PC-9 (cell line): ENCODE measurements around the gene FASTK. TPM values are rescaled to one million over a fixed set of nuclear protein-coding genes. Genes with fewer than 3 reads are reported as not detected.

Experiments
- BruUV-seq: library from RNA; stranded (reverse); fragments of 400-500 nt; replicated peaks from 2 replicates; lab custom pipeline; 2021; lab: Mats Ljungman, UMichigan
- CTCF ChIA-PET: fragments of 300-600 bp; sonication (Branson Sonifier 250); formaldehyde crosslinking; loops from one replicate; lab custom pipeline; 2022; ENCODE audit warnings: antibody characterized with exemption; lab: Charles Lee
- POLR2A ChIA-PET: fragments of 300-600 bp; sonication (Branson Sonifier 250); formaldehyde crosslinking; loops from one replicate; lab custom pipeline; 2022; ENCODE audit warnings: antibody characterized with exemption; ENCODE audit not compliant: unreplicated experiment; lab: Charles Lee
- DNase-seq, 2 experiments: peaks; one replicate each; pipeline versions ENCODE4 v3.0.0 to v3.0.0-alpha.2; 2015 to 2022; ENCODE audit warnings: mixed read lengths in 1 of 2
- H2AFZ ChIP-seq: fragments of 200-600 bp; sonication (generic); 2 replicates; pipeline ENCODE4 v1.8.1; 2017; ENCODE audit warnings: antibody characterized with exemption
- H3F3A ChIP-seq: fragments of 200-600 bp; sonication (generic); 2 replicates; pipeline ENCODE4 v1.8.1; 2017; ENCODE audit warnings: antibody characterized with exemption, mild to moderate bottlenecking, low read depth; ENCODE audit not compliant: insufficient read depth
- H3K27ac ChIP-seq: fragments of 200-600 bp; sonication (generic); 2 replicates; pipeline ENCODE4 v1.6.1; 2016; ENCODE audit warnings: mixed run types
- H3K27me3 ChIP-seq: fragments of 200-600 bp; sonication (generic); 2 replicates; pipeline ENCODE4 v1.6.1; 2016; ENCODE audit warnings: low read depth, mixed run types; ENCODE audit not compliant: insufficient read depth
- H3K36me3 ChIP-seq: fragments of 200-600 bp; sonication (generic); 2 replicates; pipeline ENCODE4 v1.6.1; 2016; ENCODE audit warnings: low read depth, mixed run types
- H3K4me1 ChIP-seq: fragments of 200-600 bp; sonication (generic); replicated peaks from 2 replicates; pipeline ENCODE4 v1.6.1; 2016; ENCODE audit warnings: mixed run types; ENCODE audit not compliant: insufficient read depth
- H3K4me2 ChIP-seq: fragments of 200-600 bp; sonication (generic); 2 replicates; pipeline ENCODE4 v1.6.1; 2017; ENCODE audit warnings: mixed run types
- H3K4me3 ChIP-seq: fragments of 200-600 bp; sonication (generic); 2 replicates; pipeline ENCODE4 v1.6.1; 2016; ENCODE audit warnings: mixed run types
- H3K79me2 ChIP-seq: fragments of 200-600 bp; sonication (generic); 2 replicates; pipeline ENCODE4 v1.6.1; 2017; ENCODE audit warnings: low read depth, mixed run types
- H3K9me2 ChIP-seq: fragments of 200-600 bp; sonication (generic); 2 replicates; pipeline ENCODE4 v1.8.1; 2017; ENCODE audit warnings: mild to moderate bottlenecking; ENCODE audit not compliant: insufficient read depth
- H3K9me3 ChIP-seq: fragments of 200-600 bp; sonication (generic); 2 replicates; pipeline ENCODE4 v1.8.1; 2016; ENCODE audit warnings: low read depth; ENCODE audit not compliant: insufficient read depth
- H4K20me1 ChIP-seq: fragments of 200-600 bp; sonication (generic); 2 replicates; pipeline ENCODE4 v1.8.1; 2017; ENCODE audit not compliant: insufficient read depth
- EZH2 ChIP-seq: fragments of 200-600 bp; sonication (generic); IDR thresholded peaks from 2 replicates; pipeline ENCODE4 v1.8.0; 2017; ENCODE audit warnings: antibody characterized with exemption, low read depth
- intact Hi-C: fragments of 100-400 bp; cut with micrococcal nuclease; formaldehyde crosslinking; loops from one replicate; pipeline ENCODE4 v1.10.0; 2022; ENCODE audit not compliant: unreplicated experiment
- total RNA-seq: library from RNA; stranded (reverse); gene quantifications from 2 replicates; pipeline ENCODE4 v1.2.3, GENCODE V29; 2021
- TF ChIP-seq, protein P1 (sequence below): fragments of 200-600 bp; sonication (generic); conservative IDR thresholded peaks from 2 replicates; pipeline ENCODE4 v1.6.1; 2017; ENCODE audit warnings: mixed run types, antibody characterized with exemption, mild to moderate bottlenecking, moderate library complexity

FASTK gene
- total RNA-seq, 1 experiment from 2014 or later: 104 TPM

DNA sequence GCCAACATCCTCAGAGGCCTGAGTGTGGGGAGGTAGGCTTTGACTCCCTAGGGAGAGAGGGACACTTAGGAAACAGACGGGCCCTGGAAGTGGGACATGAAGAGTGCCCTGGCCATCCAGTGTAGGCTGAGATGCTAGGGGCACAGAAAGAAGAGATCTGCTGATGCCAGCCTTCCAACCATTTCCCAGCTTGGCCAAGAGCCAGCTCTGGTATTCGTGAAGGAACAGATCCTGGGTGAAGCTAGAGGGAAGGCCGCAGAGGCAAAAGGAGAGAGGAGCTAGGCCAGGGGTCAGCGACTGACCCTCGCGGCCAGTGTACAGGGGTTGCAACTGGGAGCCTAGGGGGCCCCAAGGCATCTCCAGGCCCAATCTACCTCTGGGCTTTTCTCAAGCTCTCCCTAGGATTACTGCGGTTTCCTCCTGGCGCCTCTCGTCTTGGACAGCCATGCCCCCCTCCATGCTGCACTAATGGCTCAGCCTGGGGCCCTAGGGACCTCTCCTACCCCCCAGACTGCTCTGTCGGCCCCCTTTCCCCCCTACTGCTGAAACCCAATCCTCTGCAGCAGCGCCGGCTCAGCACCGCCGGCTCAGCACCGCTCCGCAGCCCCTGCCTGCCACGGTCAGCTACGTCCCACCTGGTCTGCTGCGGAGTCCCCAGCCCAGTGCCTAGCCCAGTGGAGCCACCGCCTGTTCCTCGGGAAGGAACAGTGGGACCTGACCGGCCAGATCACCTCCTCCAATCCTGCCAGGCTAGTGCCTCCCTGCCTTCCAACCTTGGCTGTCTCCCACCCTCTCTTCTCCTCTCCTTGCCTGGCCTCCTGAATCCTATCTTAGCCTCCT, 32.4 kb downstream of the FASTK start, which contains the start of gene ASIC3:
Gene ASIC3, plus strand, starts transcription at position 556 of the 840 bp plus-strand sequence. CDS start 355 bp downstream, outside the sequence.
- Histone ChIP-seq H2AFZ (no peak within 1 kb of the TSS), H3K4me3 (no peak within 1 kb of the TSS), H3K9me2 (no peaks in the 10 kb centered on the region), H3K4me1 (peaks cover 18% of the 10 kb centered on the region), H3K36me3 (no peaks in the 10 kb centered on the region), H3K27me3 (no peaks in the 10 kb centered on the region), H3F3A (peaks cover 18% of the 10 kb centered on the region; the same call in 1 of the 2 replicates), H3K4me2 (peak within 1 kb of the TSS; percentile 40), H3K79me2 (no peaks in the 10 kb centered on the region), H3K9me3 (no peaks in the 10 kb centered on the region), H3K27ac (no peak within 1 kb of the TSS), H4K20me1 (no peaks in the 10 kb centered on the region)
- TF ChIP-seq, protein P1, sequence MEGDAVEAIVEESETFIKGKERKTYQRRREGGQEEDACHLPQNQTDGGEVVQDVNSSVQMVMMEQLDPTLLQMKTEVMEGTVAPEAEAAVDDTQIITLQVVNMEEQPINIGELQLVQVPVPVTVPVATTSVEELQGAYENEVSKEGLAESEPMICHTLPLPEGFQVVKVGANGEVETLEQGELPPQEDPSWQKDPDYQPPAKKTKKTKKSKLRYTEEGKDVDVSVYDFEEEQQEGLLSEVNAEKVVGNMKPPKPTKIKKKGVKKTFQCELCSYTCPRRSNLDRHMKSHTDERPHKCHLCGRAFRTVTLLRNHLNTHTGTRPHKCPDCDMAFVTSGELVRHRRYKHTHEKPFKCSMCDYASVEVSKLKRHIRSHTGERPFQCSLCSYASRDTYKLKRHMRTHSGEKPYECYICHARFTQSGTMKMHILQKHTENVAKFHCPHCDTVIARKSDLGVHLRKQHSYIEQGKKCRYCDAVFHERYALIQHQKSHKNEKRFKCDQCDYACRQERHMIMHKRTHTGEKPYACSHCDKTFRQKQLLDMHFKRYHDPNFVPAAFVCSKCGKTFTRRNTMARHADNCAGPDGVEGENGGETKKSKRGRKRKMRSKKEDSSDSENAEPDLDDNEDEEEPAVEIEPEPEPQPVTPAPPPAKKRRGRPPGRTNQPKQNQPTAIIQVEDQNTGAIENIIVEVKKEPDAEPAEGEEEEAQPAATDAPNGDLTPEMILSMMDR: no peak
- TF ChIP-seq EZH2: no peak
- POLR2A ChIA-PET: no interaction called here
- CTCF ChIA-PET: interaction anchor here (0.7 kb wide), 1 partner anchor 308 kb away, joined by 17 read pairs; no protein-coding TSS in a partner anchor
- no peak for DNase-seq
- no TSS peak for BruUV-seq
- intact Hi-C loops: no loop called here

DNA sequence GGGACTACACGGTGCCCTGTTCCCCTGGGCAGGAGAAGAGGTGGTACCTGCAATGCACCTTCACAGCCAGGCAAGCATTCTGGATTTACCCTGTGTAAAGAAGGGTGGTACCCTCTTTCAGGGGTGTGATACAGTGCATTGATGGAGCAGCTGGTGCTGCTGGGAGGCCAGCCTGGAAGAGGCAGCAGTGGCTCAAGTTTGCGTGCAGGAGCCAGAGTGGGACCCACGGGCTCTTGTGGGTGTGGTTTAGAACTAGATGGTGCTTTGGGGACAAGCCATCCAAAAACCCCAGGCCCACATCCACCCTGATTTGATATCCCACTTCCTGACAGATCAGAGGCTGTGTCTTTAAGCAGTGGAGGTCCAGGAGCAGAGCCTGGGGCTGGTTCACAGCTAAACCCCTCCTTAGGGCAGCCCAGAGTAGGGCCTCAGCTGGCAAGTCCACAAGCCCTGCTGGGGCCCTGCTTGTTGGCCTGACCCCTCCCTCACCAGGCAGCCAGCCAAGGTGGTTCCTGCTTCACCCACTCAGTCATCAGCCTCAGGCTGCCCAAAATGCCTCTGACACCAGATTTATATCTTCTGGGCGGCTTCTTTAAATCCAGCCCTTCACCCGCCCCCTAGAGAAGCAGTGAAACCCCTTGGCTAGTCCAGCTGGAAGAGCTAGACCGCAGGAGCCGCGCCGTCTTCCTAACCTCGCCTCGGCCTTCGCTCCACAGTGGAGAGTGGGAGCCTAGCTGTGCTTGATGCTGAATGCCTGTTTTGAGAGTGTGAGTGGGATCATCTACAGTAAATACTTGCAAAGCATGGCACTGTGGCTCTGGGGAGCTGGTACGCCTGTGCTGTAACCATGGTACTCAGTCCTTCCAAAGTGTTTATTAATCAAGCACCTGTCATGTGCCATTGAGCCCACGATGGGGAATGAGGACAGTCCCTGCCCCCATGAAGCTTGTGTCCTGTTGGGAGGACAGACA, 33.7 kb downstream of the FASTK start:
- Histone ChIP-seq H3K9me2 (no peaks in the 10 kb centered on the region), H3K79me2 (no peaks in the 10 kb centered on the region), H3K4me1 (peaks cover 18% of the 10 kb centered on the region), H2AFZ (no peak overlapping the region), H3K4me3 (no peak overlapping the region), H4K20me1 (no peaks in the 10 kb centered on the region), H3K9me3 (no peaks in the 10 kb centered on the region), H3K4me2 (peak overlapping the region; percentile 40), H3K36me3 (no peaks in the 10 kb centered on the region), H3F3A (peaks cover 14% of the 10 kb centered on the region; the same call in 1 of the 2 replicates), H3K27me3 (no peaks in the 10 kb centered on the region), H3K27ac (no peak overlapping the region)
- peak; percentile 78 to 93 for DNase-seq
- BruUV-seq: no TSS peak
- ChIA-PET POLR2A (interaction anchor here (1.1 kb wide), 1 partner anchor 18 kb away, joined by 9 read pairs; the partner anchor contains the start of gene ABCB8), CTCF (interaction anchor here (0.6 kb wide), 1 partner anchor 310 kb away, joined by 6 read pairs; no protein-coding TSS in a partner anchor)
- TF ChIP-seq, protein P1: no peak
- no peak for TF ChIP-seq EZH2
- intact Hi-C loops: no loop called here

DNA sequence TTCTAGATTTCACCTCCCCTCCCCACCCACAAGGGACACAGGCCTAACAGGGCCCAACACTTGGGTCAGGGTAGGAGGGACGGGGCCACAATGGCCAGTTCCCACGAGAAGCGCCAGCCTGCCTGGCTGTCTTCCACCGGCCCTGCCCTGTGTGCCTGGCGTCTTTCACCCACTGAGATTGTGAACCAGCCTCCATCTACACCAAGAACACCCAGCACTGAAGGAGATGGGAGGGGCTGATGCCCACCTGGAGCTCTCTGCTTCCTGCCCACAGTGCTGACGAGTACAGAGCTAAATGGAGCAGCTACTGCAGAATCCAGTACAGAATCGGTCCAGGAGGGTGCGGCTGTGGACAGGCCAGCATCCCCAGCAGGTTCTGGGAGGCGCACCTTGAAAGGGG, 34.6 kb downstream of the FASTK start:
- no peaks in the 10 kb centered on the region for H3K9me2 ChIP-seq
- no peaks in the 10 kb centered on the region for H3K9me3 ChIP-seq
- POLR2A ChIA-PET: no interaction called here
- H3K36me3 ChIP-seq: no peaks in the 10 kb centered on the region
- DNase-seq: no peak
- TF ChIP-seq EZH2: no peak
- TF ChIP-seq, protein P1: no peak
- H4K20me1 ChIP-seq: no peaks in the 10 kb centered on the region
- H3K4me1 ChIP-seq: peaks cover 18% of the 10 kb centered on the region
- H3K4me3 ChIP-seq: no peak overlapping the region
- no peak overlapping the region for H3K4me2 ChIP-seq
- H3K27ac ChIP-seq: no peak overlapping the region
- BruUV-seq: no TSS peak
- intact Hi-C loops: no loop called here
- H3F3A ChIP-seq: peaks cover 14% of the 10 kb centered on the region; the same call in 1 of the 2 replicates
- H3K27me3 ChIP-seq: no peaks in the 10 kb centered on the region
- CTCF ChIA-PET: no interaction called here
- no peaks in the 10 kb centered on the region for H3K79me2 ChIP-seq
- no peak overlapping the region for H2AFZ ChIP-seq
